ENCODE results near the gene METAP1D. TPM values are rescaled to one million over a fixed set of nuclear protein-coding genes. Genes with fewer than 3 reads are reported as not detected.

METAP1D gene
- total RNA-seq, 1 experiment from 2014 or later = 32.4 TPM

DNA sequence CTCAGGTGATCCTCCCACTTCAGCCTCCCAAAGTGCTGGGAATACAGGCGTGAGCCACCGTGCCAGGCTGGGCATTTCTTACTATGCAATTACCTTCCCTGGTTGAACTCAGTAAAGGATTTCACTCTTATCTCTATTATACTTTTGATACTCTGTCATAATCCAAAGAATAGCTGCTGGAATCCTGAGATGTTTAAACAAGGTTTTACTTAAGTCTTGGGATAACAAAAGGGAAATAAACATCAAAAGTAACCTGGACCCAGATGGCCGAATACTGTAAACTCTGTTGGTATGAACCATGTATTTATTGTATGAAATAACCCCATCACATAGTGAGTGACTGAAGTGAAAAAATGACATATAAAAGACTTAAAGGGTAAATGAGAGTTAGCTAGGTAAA, 114.8 kb downstream of the METAP1D start:
- Histone ChIP-seq H3K27ac (no peak overlapping the region), H3K36me3 (ENCODE audit: low read depth) (no peaks in the 10 kb centered on the region), H3K4me2 (no peak overlapping the region), H3K9me3 (ENCODE audit: insufficient read depth, low read depth) (no peaks in the 10 kb centered on the region), H3K4me3 (no peak overlapping the region), H3K79me2 (ENCODE audit: low read depth) (no peaks in the 10 kb centered on the region), H4K20me1 (ENCODE audit: insufficient read depth) (no peaks in the 10 kb centered on the region), H3F3A (ENCODE audit: insufficient read depth, low read depth) (peaks cover 11% of the 10 kb centered on the region), H3K27me3 (ENCODE audit: insufficient read depth, low read depth) (no peaks in the 10 kb centered on the region), H2AFZ (no peak overlapping the region), H3K9me2 (ENCODE audit: insufficient read depth) (no peaks in the 10 kb centered on the region), H3K4me1 (replicated peaks; ENCODE audit: insufficient read depth) (peaks cover 13% of the 10 kb centered on the region)
- no peak for DNase-seq
- intact Hi-C loops (cut with micrococcal nuclease; ENCODE audit: unreplicated experiment) = no loop called here
- TF ChIP-seq, protein P1, sequence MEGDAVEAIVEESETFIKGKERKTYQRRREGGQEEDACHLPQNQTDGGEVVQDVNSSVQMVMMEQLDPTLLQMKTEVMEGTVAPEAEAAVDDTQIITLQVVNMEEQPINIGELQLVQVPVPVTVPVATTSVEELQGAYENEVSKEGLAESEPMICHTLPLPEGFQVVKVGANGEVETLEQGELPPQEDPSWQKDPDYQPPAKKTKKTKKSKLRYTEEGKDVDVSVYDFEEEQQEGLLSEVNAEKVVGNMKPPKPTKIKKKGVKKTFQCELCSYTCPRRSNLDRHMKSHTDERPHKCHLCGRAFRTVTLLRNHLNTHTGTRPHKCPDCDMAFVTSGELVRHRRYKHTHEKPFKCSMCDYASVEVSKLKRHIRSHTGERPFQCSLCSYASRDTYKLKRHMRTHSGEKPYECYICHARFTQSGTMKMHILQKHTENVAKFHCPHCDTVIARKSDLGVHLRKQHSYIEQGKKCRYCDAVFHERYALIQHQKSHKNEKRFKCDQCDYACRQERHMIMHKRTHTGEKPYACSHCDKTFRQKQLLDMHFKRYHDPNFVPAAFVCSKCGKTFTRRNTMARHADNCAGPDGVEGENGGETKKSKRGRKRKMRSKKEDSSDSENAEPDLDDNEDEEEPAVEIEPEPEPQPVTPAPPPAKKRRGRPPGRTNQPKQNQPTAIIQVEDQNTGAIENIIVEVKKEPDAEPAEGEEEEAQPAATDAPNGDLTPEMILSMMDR (conservative IDR thresholded peaks at IDR 0.05) = no peak
- no peak for TF ChIP-seq EZH2 (IDR thresholded peaks at IDR 0.05; ENCODE audit: low read depth)
- ChIA-PET CTCF (no interaction called here), POLR2A (ENCODE audit: unreplicated experiment) (no interaction called here)
- no TSS peak for BruUV-seq (replicated peaks)

DNA sequence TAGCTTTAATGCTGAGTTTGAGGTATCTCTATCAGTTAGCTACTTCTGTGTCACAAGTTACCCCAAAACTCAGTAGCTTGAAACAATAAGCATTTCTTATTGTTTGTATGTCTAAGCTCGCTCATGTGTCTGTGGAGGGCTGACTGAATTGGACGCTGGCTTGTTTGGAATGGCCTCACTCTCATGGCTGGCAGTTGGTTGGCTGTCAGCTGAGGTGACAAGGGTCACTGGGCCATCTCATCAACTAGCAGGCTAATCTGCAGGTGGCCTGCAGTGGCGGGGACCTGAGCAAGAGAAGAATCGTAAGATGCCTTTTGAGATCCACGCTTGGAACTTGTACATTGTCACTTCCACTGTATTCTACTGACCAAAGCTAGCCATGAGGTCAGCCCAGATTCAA, 116.4 kb downstream of the METAP1D start:
- ChIA-PET CTCF (interaction anchor here (0.6 to 0.9 kb wide), 3 partner anchors 11 to 1872 kb away, joined by 4 to 7 read pairs (median 4); no protein-coding TSS in a partner anchor), POLR2A (ENCODE audit: unreplicated experiment) (interaction anchor here (0.5 to 0.6 kb wide), 2 partner anchors 132 to 134 kb away, joined by 4 read pairs; no protein-coding TSS in a partner anchor)
- Histone ChIP-seq H2AFZ (no peak overlapping the region; the same call in 1 of the 2 replicates), H3K27ac (no peak overlapping the region), H3K9me2 (ENCODE audit: insufficient read depth) (no peaks in the 10 kb centered on the region), H3K27me3 (ENCODE audit: insufficient read depth, low read depth) (no peaks in the 10 kb centered on the region), H4K20me1 (ENCODE audit: insufficient read depth) (no peaks in the 10 kb centered on the region), H3K9me3 (ENCODE audit: insufficient read depth, low read depth) (no peaks in the 10 kb centered on the region), H3K4me2 (no peak overlapping the region), H3K4me1 (replicated peaks; ENCODE audit: insufficient read depth) (peaks cover 28% of the 10 kb centered on the region), H3K4me3 (no peak overlapping the region), H3K79me2 (ENCODE audit: low read depth) (no peaks in the 10 kb centered on the region), H3F3A (ENCODE audit: insufficient read depth, low read depth) (peaks cover 25% of the 10 kb centered on the region), H3K36me3 (ENCODE audit: low read depth) (no peaks in the 10 kb centered on the region)
- DNase-seq = no peak
- intact Hi-C loops (cut with micrococcal nuclease; ENCODE audit: unreplicated experiment) = no loop called here
- TF ChIP-seq, protein P1 (conservative IDR thresholded peaks at IDR 0.05) = no peak
- no peak for TF ChIP-seq EZH2 (IDR thresholded peaks at IDR 0.05; ENCODE audit: low read depth)
- BruUV-seq (replicated peaks) = no TSS peak

- Histone ChIP-seq H2AFZ (peak overlapping the region; percentile 19), H3K4me2 (peak overlapping the region; percentile 58), H3K79me2 (ENCODE audit: low read depth) (no peaks in the 10 kb centered on the region), H3K4me3 (peak overlapping the region; percentile 1; the same call in 1 of the 2 replicates), H3K9me3 (ENCODE audit: insufficient read depth, low read depth) (no peaks in the 10 kb centered on the region), H3K27me3 (ENCODE audit: insufficient read depth, low read depth) (no peaks in the 10 kb centered on the region), H3K9me2 (ENCODE audit: insufficient read depth) (no peaks in the 10 kb centered on the region), H3K36me3 (ENCODE audit: low read depth) (no peaks in the 10 kb centered on the region), H3K4me1 (replicated peaks; ENCODE audit: insufficient read depth) (peaks cover 43% of the 10 kb centered on the region), H3K27ac (peak overlapping the region; percentile 88), H4K20me1 (ENCODE audit: insufficient read depth) (no peaks in the 10 kb centered on the region), H3F3A (ENCODE audit: insufficient read depth, low read depth) (peaks cover 38% of the 10 kb centered on the region)
- TF ChIP-seq, protein P1 (conservative IDR thresholded peaks at IDR 0.05) = no peak
- no peak for TF ChIP-seq EZH2 (IDR thresholded peaks at IDR 0.05; ENCODE audit: low read depth)
- BruUV-seq (replicated peaks) = no TSS peak
- CTCF ChIA-PET = interaction anchor here (0.6 kb wide), 1 partner anchor 25 kb away, joined by 3 read pairs; no protein-coding TSS in a partner anchor
- intact Hi-C loops (cut with micrococcal nuclease; ENCODE audit: unreplicated experiment) = no loop called here
- POLR2A ChIA-PET (ENCODE audit: unreplicated experiment) = interaction anchor here (0.7 kb wide), 1 partner anchor 113 kb away, joined by 4 read pairs; no protein-coding TSS in a partner anchor
- peak in 1 of 2 experiments; percentile 98 for DNase-seq
These were observed 119.3 kb downstream of the METAP1D start for GRCh38 chr2:172119089-172119488.

All from PC-9 (cell line).